ENCODE data around the gene MAP4K3.
"Not testable (repeated sequence)": the region's sequence is repeated elsewhere in the genome, so short reads cannot be mapped to it uniquely, and the experiment has no call there.

GRCh38 chr2:39321056-39322035 is 115.7 kb downstream of the MAP4K3 start:
- not testable (repeated sequence) for TF ChIP-seq CTCF (IDR thresholded peaks at IDR 0.05; ENCODE audit: insufficient read depth, low read depth, low read length); EZH2 (IDR thresholded peaks at IDR 0.05; ENCODE audit: insufficient read depth, low read length)

Measured in astrocyte (in vitro differentiated cells and primary cell).